GM06990 (cell line): ENCODE measurements around the gene ACTG2.

Experiments used
- DNase-seq: peaks from one replicate; pipeline ENCODE4 v3.0.0-alpha.2; 2011; ENCODE audit not compliant: insufficient read length; ENCODE audit errors: extremely low read depth
- H3K27me3 ChIP-seq: replicated peaks from 2 replicates; pipeline ENCODE4 v1.6.0; 2011; ENCODE audit warnings: low read length; ENCODE audit not compliant: control insufficient read depth, insufficient read depth
- H3K36me3 ChIP-seq: 2 replicates; pipeline ENCODE4 v1.5.1; 2011; ENCODE audit warnings: low read length; ENCODE audit not compliant: control insufficient read depth, insufficient read depth
- H3K4me3 ChIP-seq: replicated peaks from 2 replicates; pipeline ENCODE4 v1.5.1; 2011; ENCODE audit warnings: low read depth, mild to moderate bottlenecking, control low read depth, low read length
- TF ChIP-seq, protein P1 (sequence below): IDR thresholded peaks from 2 replicates; pipeline ENCODE4 v1.5.1; 2011; ENCODE audit warnings: low read length, control low read depth, mild to moderate bottlenecking, inconsistent platforms; ENCODE audit not compliant: insufficient read depth, poor library complexity, severe bottlenecking

ACTG2 gene

DNA sequence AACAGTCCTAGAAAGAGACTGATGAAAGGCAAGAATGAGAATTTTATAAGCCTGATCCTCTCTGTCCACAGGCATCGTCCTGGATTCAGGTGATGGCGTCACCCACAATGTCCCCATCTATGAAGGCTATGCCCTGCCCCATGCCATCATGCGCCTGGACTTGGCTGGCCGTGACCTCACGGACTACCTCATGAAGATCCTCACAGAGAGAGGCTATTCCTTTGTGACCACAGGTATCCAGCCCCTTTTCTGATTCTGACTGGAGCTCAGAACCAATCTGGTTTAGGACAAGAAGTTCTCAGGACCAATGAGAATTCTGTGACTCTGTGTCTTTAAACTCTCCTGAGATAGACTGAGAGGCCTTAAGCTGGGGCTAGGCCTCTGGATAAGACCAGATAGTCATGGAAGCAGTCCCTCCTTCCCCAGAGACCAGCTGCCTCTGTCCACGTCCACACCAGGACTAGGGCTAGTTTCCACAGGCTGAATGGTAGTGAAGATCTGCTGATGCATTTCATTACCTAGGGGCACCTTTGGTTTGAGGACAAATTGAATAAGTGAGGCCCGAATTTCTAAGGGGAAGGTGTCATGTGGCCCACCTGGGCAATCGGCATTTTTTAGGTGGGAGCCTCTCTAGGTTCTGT, 20.7 kb downstream of the ACTG2 start:
- no peaks in the 10 kb centered on the region for H3K27me3 ChIP-seq
- no peak for DNase-seq
- H3K36me3 ChIP-seq = no peaks in the 10 kb centered on the region
- no peak overlapping the region for H3K4me3 ChIP-seq
- TF ChIP-seq, protein P1, sequence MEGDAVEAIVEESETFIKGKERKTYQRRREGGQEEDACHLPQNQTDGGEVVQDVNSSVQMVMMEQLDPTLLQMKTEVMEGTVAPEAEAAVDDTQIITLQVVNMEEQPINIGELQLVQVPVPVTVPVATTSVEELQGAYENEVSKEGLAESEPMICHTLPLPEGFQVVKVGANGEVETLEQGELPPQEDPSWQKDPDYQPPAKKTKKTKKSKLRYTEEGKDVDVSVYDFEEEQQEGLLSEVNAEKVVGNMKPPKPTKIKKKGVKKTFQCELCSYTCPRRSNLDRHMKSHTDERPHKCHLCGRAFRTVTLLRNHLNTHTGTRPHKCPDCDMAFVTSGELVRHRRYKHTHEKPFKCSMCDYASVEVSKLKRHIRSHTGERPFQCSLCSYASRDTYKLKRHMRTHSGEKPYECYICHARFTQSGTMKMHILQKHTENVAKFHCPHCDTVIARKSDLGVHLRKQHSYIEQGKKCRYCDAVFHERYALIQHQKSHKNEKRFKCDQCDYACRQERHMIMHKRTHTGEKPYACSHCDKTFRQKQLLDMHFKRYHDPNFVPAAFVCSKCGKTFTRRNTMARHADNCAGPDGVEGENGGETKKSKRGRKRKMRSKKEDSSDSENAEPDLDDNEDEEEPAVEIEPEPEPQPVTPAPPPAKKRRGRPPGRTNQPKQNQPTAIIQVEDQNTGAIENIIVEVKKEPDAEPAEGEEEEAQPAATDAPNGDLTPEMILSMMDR = no peak

DNA sequence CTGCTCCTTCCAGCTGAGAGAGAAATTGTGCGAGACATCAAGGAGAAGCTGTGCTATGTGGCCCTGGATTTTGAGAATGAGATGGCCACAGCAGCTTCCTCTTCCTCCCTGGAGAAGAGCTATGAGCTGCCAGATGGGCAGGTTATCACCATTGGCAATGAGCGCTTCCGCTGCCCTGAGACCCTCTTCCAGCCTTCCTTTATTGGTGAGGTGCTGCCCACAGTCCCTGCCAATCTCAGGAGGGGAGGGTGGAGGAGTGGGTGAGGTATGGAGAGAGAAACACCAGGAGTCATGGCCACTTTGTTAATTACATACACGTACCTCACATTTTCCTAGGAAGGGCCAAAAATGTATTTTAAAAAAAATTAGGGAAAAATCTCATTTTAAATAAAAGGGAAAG, 21.9 kb downstream of the ACTG2 start:
- no peaks in the 10 kb centered on the region for H3K27me3 ChIP-seq
- H3K4me3 ChIP-seq = no peak overlapping the region
- H3K36me3 ChIP-seq = no peaks in the 10 kb centered on the region

DNA sequence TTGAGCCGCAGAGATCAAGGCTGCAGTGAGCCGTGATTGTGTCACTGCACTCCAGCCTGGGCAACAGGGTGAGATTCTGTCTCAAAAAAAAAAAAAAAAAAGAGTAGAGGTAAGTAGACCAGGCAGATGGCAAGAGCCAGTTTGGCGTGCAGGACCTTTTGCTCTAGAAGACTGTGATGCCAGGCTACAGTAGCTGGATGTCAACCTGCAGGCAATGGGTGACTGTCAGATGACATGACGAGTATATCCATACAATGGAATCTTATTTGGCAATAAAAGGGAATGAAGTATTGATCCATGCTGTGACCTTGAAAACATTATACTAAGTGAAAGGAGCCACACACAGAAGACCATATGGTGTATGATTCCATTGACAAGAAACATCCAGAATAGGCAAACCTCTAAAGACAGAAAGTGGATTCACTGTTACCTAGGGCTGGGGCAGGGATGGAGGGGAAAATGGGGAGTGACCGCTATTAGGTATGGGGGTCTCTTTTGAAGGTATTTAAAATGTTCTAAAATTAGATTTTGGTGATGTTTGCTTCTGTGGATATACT, 22.7 kb downstream of the ACTG2 start:
- TF ChIP-seq, protein P1 = no peak
- H3K27me3 ChIP-seq = no peaks in the 10 kb centered on the region
- no peak overlapping the region for H3K4me3 ChIP-seq
- no peak for DNase-seq
- H3K36me3 ChIP-seq = no peaks in the 10 kb centered on the region

More for the DNA sequence above, 21.9 kb downstream of the ACTG2 start:
- TF ChIP-seq, protein P1 = no peak
- no peak for DNase-seq

DNA sequence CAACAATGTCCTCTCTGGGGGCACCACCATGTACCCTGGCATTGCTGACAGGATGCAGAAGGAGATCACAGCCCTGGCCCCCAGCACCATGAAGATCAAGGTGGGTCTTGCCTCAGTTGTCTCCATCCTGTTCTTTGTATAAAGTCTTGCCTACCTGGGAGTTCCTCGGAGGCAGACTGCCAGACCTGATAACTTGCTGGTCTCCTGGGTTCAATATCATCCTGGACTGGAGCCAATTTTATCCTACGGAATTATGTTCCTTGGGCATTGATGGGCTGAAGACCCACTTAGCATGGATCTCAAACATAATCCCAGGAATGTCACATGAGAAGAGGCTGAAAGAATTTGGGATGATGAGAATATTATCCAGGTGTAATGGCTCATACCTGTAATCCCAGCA, 23.9 kb downstream of the ACTG2 start:
- TF ChIP-seq, protein P1 = no peak
- Histone ChIP-seq H3K4me3 (no peak overlapping the region), H3K27me3 (no peaks in the 10 kb centered on the region), H3K36me3 (no peaks in the 10 kb centered on the region)
- DNase-seq = no peak

DNA sequence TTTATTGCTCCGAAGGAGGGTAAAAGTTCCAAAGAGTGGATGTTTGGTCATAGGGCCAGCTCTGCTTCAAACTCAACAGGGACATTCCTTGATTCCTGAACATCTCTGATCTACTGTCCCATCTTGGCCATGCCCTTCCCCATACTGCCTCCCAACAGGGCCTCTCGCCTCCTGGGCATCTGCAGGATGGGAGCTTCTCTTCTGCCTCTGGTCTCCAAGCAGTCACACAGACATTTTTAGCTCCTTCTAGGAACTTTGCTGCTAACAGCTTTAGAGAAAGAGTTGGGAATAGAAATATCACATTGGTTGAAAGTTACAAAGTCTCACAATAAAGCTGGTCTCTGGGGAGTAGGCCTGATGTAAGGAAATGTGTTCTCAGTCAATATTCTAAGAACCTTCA, 24.5 kb downstream of the ACTG2 start:
- TF ChIP-seq, protein P1 = no peak
- DNase-seq = no peak
- Histone ChIP-seq H3K27me3 (no peaks in the 10 kb centered on the region), H3K4me3 (no peak overlapping the region), H3K36me3 (no peaks in the 10 kb centered on the region)
